Upper lobe of right lung (tissue), 1 donor: Measurements from ENCODE around the gene NR2C2. TPM values are rescaled to one million over a fixed set of nuclear protein-coding genes. Genes with fewer than 3 reads are reported as not detected.

Experiments
- ATAC-seq: fragments of 200-7000 bp; cut with Tn5 transposase; one replicate; pipeline ENCODE4 v1.9.1; 2020; ENCODE audit warnings: mild to moderate bottlenecking, moderate library complexity
- DNase-seq: peaks from one replicate; pipeline ENCODE4 v3.0.0-alpha.2; 2020
- H3K27ac ChIP-seq: fragments of 200-600 bp; one replicate; pipeline ENCODE4 v1.8.0; 2022
- H3K27me3 ChIP-seq: fragments of 200-600 bp; one replicate; pipeline ENCODE4 v1.8.0; 2022; ENCODE audit warnings: mild to moderate bottlenecking
- H3K36me3 ChIP-seq: fragments of 200-600 bp; one replicate; pipeline ENCODE4 v1.8.0; 2022
- H3K4me1 ChIP-seq: fragments of 200-600 bp; one replicate; pipeline ENCODE4 v1.8.0; 2022
- H3K4me3 ChIP-seq: fragments of 200-600 bp; one replicate; pipeline ENCODE4 v1.8.0; 2022; ENCODE audit warnings: mild to moderate bottlenecking
- H3K9me3 ChIP-seq: fragments of 200-600 bp; one replicate; pipeline ENCODE4 v1.8.0; 2022
- CTCF ChIP-seq: fragments of 200-600 bp; IDR thresholded peaks from one replicate; pipeline ENCODE4 v1.8.0; 2022; ENCODE audit warnings: antibody characterized with exemption
- intact Hi-C: fragments of 100-400 bp; cut with DNase I; formaldehyde crosslinking; loops from one replicate; pipeline ENCODE4 v1.11.0; 2022
- total RNA-seq: library from RNA; stranded (reverse); fragmentation: NEBNext Ultra II Directional; extraction: Animal tissue kit (Norgen Biotek cat#: 25700); gene quantifications from one replicate; pipeline ENCODE4 v1.2.1, GENCODE V29; 2021
- donor health status: DM: no; HTN: yes; CAD: no; lungs with severe emphysema.

NR2C2 gene
- total RNA-seq, 1 donor from 2014 or later, result 52.5 TPM

GRCh38 chr3:14905055-14905657 is 42.2 kb upstream of the NR2C2 start:
- intact Hi-C loops, result no loop called here
- H3K9me3 ChIP-seq, result no peaks in the 10 kb centered on the region

GRCh38 chr3:14906355-14906971 is 40.9 kb upstream of the NR2C2 start:
- H3K27me3 ChIP-seq, result no peaks in the 10 kb centered on the region
- H3K9me3 ChIP-seq, result no peaks in the 10 kb centered on the region
- intact Hi-C loops, result no loop called here
- no peak for TF ChIP-seq CTCF
- ATAC-seq, result no peak
- H3K36me3 ChIP-seq, result peaks cover 7% of the 10 kb centered on the region
- no peak for DNase-seq
- H3K4me1 ChIP-seq, result no peaks in the 10 kb centered on the region
- no peak overlapping the region for H3K4me3 ChIP-seq
- H3K27ac ChIP-seq, result no peak overlapping the region

More at GRCh38 chr3:14905055-14905657, 42.2 kb upstream of the NR2C2 start:
- H3K27ac ChIP-seq, result no peak overlapping the region
- H3K36me3 ChIP-seq, result peaks cover 3% of the 10 kb centered on the region
- no peak for ATAC-seq
- no peak for TF ChIP-seq CTCF
- DNase-seq, result no peak
- no peaks in the 10 kb centered on the region for H3K27me3 ChIP-seq
- no peak overlapping the region for H3K4me3 ChIP-seq
- H3K4me1 ChIP-seq, result no peaks in the 10 kb centered on the region

GRCh38 chr3:14907043-14907966 is 40.1 kb upstream of the NR2C2 start:
- peak; percentile 30 for ATAC-seq
- Histone ChIP-seq H3K27me3 (no peaks in the 10 kb centered on the region), H3K36me3 (peaks cover 7% of the 10 kb centered on the region), H3K27ac (no peak overlapping the region), H3K4me1 (no peaks in the 10 kb centered on the region), H3K4me3 (no peak overlapping the region), H3K9me3 (no peaks in the 10 kb centered on the region)
- DNase-seq, result no peak
- no peak for TF ChIP-seq CTCF
- intact Hi-C loops, result no loop called here

GRCh38 chr3:14909250-14909649 is 38.1 kb upstream of the NR2C2 start:
- Histone ChIP-seq H3K9me3 (no peaks in the 10 kb centered on the region), H3K36me3 (peaks cover 12% of the 10 kb centered on the region), H3K4me1 (no peaks in the 10 kb centered on the region), H3K27ac (no peak overlapping the region), H3K4me3 (no peak overlapping the region), H3K27me3 (no peaks in the 10 kb centered on the region)
- intact Hi-C loops, result no loop called here
- TF ChIP-seq CTCF, result no peak
- DNase-seq (no peak), ATAC-seq (no peak)

- DNase-seq (no peak), ATAC-seq (no peak)
- H3K4me1 ChIP-seq, result no peaks in the 10 kb centered on the region
- H3K9me3 ChIP-seq, result no peaks in the 10 kb centered on the region
- intact Hi-C loops, result no loop called here
- H3K27ac ChIP-seq, result no peak overlapping the region
- no peak overlapping the region for H3K4me3 ChIP-seq
- H3K27me3 ChIP-seq, result no peaks in the 10 kb centered on the region
- peaks cover 16% of the 10 kb centered on the region for H3K36me3 ChIP-seq
- no peak for TF ChIP-seq CTCF
Observed at GRCh38 chr3:14911651-14912050, 35.7 kb upstream of the NR2C2 start.
